H9 (cell line): ENCODE measurements around the gene ZHX3. TPM values are rescaled to one million over a fixed set of nuclear protein-coding genes. Genes with fewer than 3 reads are reported as not detected.
"Not testable (repeated sequence)": the region's sequence is repeated elsewhere in the genome, so short reads cannot be mapped to it uniquely, and the experiment has no call there.

Source experiments
- DNase-seq: peaks from one replicate; pipeline ENCODE4 v3.0.0-alpha.2; 2017
- H2AFZ ChIP-seq: one replicate; pipeline ENCODE4 v1.6.1; 2013; ENCODE audit warnings: mild to moderate bottlenecking, low read length, control low read depth, moderate library complexity
- H2AK5ac ChIP-seq: 2 replicates; pipeline ENCODE4 v1.6.1; 2013; ENCODE audit warnings: low read length, control low read depth, mixed read lengths; ENCODE audit not compliant: insufficient read length
- H2BK120ac ChIP-seq: one replicate; pipeline ENCODE4 v1.6.1; 2013; ENCODE audit warnings: low read depth, mild to moderate bottlenecking, low read length, control low read depth, inconsistent platforms; ENCODE audit not compliant: poor library complexity, severe bottlenecking
- H2BK12ac ChIP-seq: 2 replicates; pipeline ENCODE4 v1.6.1; 2013; ENCODE audit warnings: low read length, control low read depth, mixed read lengths, low read depth; ENCODE audit not compliant: insufficient read length
- H2BK15ac ChIP-seq: 2 replicates; pipeline ENCODE4 v1.6.1; 2013; ENCODE audit warnings: low read depth, low read length, control low read depth
- H2BK20ac ChIP-seq: one replicate; pipeline ENCODE4 v1.6.1; 2013; ENCODE audit warnings: low read depth, mild to moderate bottlenecking, low read length, control low read depth, inconsistent platforms; ENCODE audit not compliant: poor library complexity, severe bottlenecking
- H2BK5ac ChIP-seq: 2 replicates; pipeline ENCODE4 v1.6.1; 2013; ENCODE audit warnings: low read length, control low read depth, mixed read lengths; ENCODE audit not compliant: insufficient read length
- H3K14ac ChIP-seq: 2 replicates; pipeline ENCODE4 v1.6.1; 2013; ENCODE audit warnings: low read length, control low read depth; ENCODE audit not compliant: insufficient read depth
- H3K18ac ChIP-seq: 2 replicates; pipeline ENCODE4 v1.6.1; 2013; ENCODE audit warnings: low read depth, mild to moderate bottlenecking, mixed read lengths, low read length, control low read depth; ENCODE audit not compliant: insufficient read length
- H3K23ac ChIP-seq: 2 replicates; pipeline ENCODE4 v1.6.1; 2013; ENCODE audit warnings: low read length, control low read depth, mixed read lengths, low read depth; ENCODE audit not compliant: insufficient read length
- H3K23me2 ChIP-seq: 2 replicates; pipeline ENCODE4 v1.6.1; 2013; ENCODE audit warnings: low read depth, mild to moderate bottlenecking, mixed read lengths, low read length, control low read depth; ENCODE audit not compliant: insufficient read length, poor library complexity, severe bottlenecking
- H3K27ac ChIP-seq: 2 replicates; pipeline ENCODE4 v1.5.1; 2013; ENCODE audit warnings: low read length, control low read depth, mixed read lengths, low read depth; ENCODE audit not compliant: insufficient read length
- H3K27me3 ChIP-seq: 2 replicates; pipeline ENCODE4 v1.6.1; 2013; ENCODE audit warnings: low read length, control low read depth, inconsistent platforms; ENCODE audit not compliant: insufficient read depth
- H3K4ac ChIP-seq: 2 replicates; pipeline ENCODE4 v1.6.1; 2013; ENCODE audit warnings: low read depth, mild to moderate bottlenecking, control low read depth, inconsistent platforms, low read length, moderate library complexity
- H3K4me1 ChIP-seq: 2 replicates; pipeline ENCODE4 v1.6.1; 2013; ENCODE audit warnings: low read length, control low read depth, inconsistent platforms; ENCODE audit not compliant: insufficient read depth
- H3K4me2 ChIP-seq: 2 replicates; pipeline ENCODE4 v1.6.1; 2013; ENCODE audit warnings: low read length, control low read depth, mixed read lengths; ENCODE audit not compliant: insufficient read length, insufficient read depth
- H3K56ac ChIP-seq: 2 replicates; pipeline ENCODE4 v1.6.1; 2013; ENCODE audit warnings: low read depth, mild to moderate bottlenecking, mixed read lengths, low read length, control low read depth; ENCODE audit not compliant: insufficient read length
- H3K79me1 ChIP-seq: 2 replicates; pipeline ENCODE4 v1.6.1; 2013; ENCODE audit warnings: low read depth, mild to moderate bottlenecking, moderate library complexity, low read length, control low read depth, inconsistent platforms; ENCODE audit not compliant: insufficient read depth, poor library complexity, severe bottlenecking
- H3K79me2 ChIP-seq: 2 replicates; pipeline ENCODE4 v1.6.1; 2013; ENCODE audit warnings: low read length, control low read depth, inconsistent platforms; ENCODE audit not compliant: insufficient read depth
- H3K9ac ChIP-seq: 2 replicates; pipeline ENCODE4 v1.6.1; 2013; ENCODE audit warnings: low read length, control low read depth, mixed read lengths; ENCODE audit not compliant: insufficient read length; ENCODE audit errors: extremely low read depth
- H3K9me3 ChIP-seq: one replicate; pipeline ENCODE4 v1.6.1; 2013; ENCODE audit warnings: low read depth, low read length, inconsistent platforms; ENCODE audit not compliant: control insufficient read depth
- H3T11ph ChIP-seq: one replicate; pipeline ENCODE4 v1.6.1; 2013; ENCODE audit warnings: mild to moderate bottlenecking, low read length, control low read depth, inconsistent platforms
- H4K20me1 ChIP-seq: one replicate; pipeline ENCODE4 v1.6.1; 2013; ENCODE audit not compliant: control insufficient read depth, insufficient read length, insufficient read depth
- H4K5ac ChIP-seq: 2 replicates; pipeline ENCODE4 v1.6.1; 2013; ENCODE audit warnings: low read depth, mild to moderate bottlenecking, mixed read lengths, low read length, control low read depth; ENCODE audit not compliant: insufficient read length
- H4K8ac ChIP-seq: replicated peaks from 2 replicates; pipeline ENCODE4 v1.6.1; 2013; ENCODE audit warnings: low read length, control low read depth, mixed read lengths, low read depth; ENCODE audit not compliant: insufficient read length
- H4K91ac ChIP-seq: 2 replicates; pipeline ENCODE4 v1.6.1; 2013; ENCODE audit warnings: low read depth, mild to moderate bottlenecking, moderate library complexity, mixed read lengths, low read length, control low read depth; ENCODE audit not compliant: insufficient read length
- H3K27ac Mint-ChIP-seq, 3 experiments: 2 replicates in 2 of 3; 3 replicates in 1 of 3; pipeline ENCODE4 v1.8.0; 2020 to 2021; ENCODE audit warnings: mixed read lengths in 3 of 3, mild to moderate bottlenecking in 1 of 3, moderate library complexity in 1 of 3
- H3K27me3 Mint-ChIP-seq: 2 replicates; pipeline ENCODE4 v1.8.0; 2021; ENCODE audit warnings: low read depth, mild to moderate bottlenecking, moderate library complexity, mixed read lengths
- H3K36me3 Mint-ChIP-seq, 3 experiments: 2 replicates in 2 of 3; 3 replicates in 1 of 3; pipeline ENCODE4 v1.8.0; 2020 to 2021; ENCODE audit warnings: low read depth in 3 of 3, mixed read lengths in 3 of 3; ENCODE audit not compliant: insufficient read depth in 1 of 3
- H3K4me1 Mint-ChIP-seq, 2 experiments: 2 replicates each; pipeline ENCODE4 v1.8.0; 2020; ENCODE audit warnings: mixed read lengths in 2 of 2
- H3K4me3 Mint-ChIP-seq, 2 experiments: 2 replicates in 1 of 2; 3 replicates in 1 of 2; pipeline ENCODE4 v1.8.0; 2020 to 2021; ENCODE audit warnings: mild to moderate bottlenecking in 2 of 2, mixed read lengths in 2 of 2, moderate library complexity in 1 of 2
- H3K9me3 Mint-ChIP-seq, 2 experiments: 2 replicates in 1 of 2; 3 replicates in 1 of 2; pipeline ENCODE4 v1.8.0; 2020; ENCODE audit warnings: mild to moderate bottlenecking in 2 of 2, mixed read lengths in 2 of 2, moderate library complexity in 1 of 2
- WGBS: extraction: QIAGEN DNeasy Blood & Tissue Kit; methylation state at CpG from one replicate; pipeline ENCODE4 v1.1.7; 2013; ENCODE audit warnings: missing lambda C conversion rate, low lambda C conversion rate, mixed read lengths; ENCODE audit not compliant: insufficient read length; ENCODE audit errors: extremely low coverage; 5-methylcytosine and 5-hydroxymethylcytosine counted together
- total RNA-seq: library from RNA; stranded (reverse); gene quantifications from 2 replicates; pipeline ENCODE4 v1.2.1, GENCODE V29; 2021
- TF ChIP-seq, protein P1 (sequence below): fragments of 200-600 bp; sonication (generic); conservative IDR thresholded peaks from 3 replicates; pipeline ENCODE4 v1.8.0; 2021; ENCODE audit warnings: antibody characterized with exemption, mild to moderate bottlenecking

Gene ZHX3
- total RNA-seq, 1 experiment from 2014 or later: 4.4 TPM

DNA sequence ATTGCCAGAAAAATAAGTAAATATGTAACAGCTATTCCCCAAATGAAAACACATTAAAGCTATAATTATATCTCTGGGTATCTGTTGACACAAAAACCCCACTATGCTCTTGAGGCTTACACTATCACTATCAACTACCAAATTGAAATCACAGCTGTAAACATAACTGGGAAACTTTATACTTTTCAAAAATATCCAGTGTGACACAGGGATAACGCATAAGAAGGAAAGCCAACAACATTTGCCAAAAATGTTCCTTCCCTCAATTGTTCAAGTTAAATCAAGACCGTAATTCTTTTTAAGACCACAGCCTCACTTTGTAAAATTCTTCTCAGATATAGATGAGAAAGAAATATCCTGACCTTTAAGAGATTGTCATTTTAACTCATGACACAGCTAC is 3.1 kb downstream of the ZHX3 start:
- Mint-ChIP-seq H3K36me3 (no peaks in the 10 kb centered on the region), H3K27me3 (peaks cover 17% of the 10 kb centered on the region), H3K4me3 (no peak overlapping the region), H3K27ac (no peak overlapping the region), H3K4me1 (peaks cover 9 to 10% of the 10 kb centered on the region in 2 experiments), H3K9me3 (0 out of 5 replicates have a peak, but pooled peaks cover 2% of the 10 kb centered on the region in 2 experiments)
- Histone ChIP-seq H3K27ac (no peak overlapping the region), H3K56ac (no peak overlapping the region), H3K4me1 (peaks cover 2% of the 10 kb centered on the region; the same call in 1 of the 2 replicates), H3K4me2 (no peak overlapping the region), H3K9me3 (no peaks in the 10 kb centered on the region), H3K27me3 (no peaks in the 10 kb centered on the region), H2BK20ac (no peak overlapping the region), H2BK12ac (no peak overlapping the region), H4K5ac (no peak overlapping the region), H3K79me2 (no peaks in the 10 kb centered on the region), H3K18ac (no peak overlapping the region), H3K9ac (no peak overlapping the region), H4K20me1 (no peaks in the 10 kb centered on the region), H2BK5ac (no peak overlapping the region), H2AFZ (no peak overlapping the region), H3K23me2 (peaks cover 10% of the 10 kb centered on the region), H3K79me1 (no peaks in the 10 kb centered on the region), H3K4ac (no peak overlapping the region), H3K14ac (no peak overlapping the region), H2BK120ac (no peak overlapping the region), H4K91ac (no peak overlapping the region), H4K8ac (no peak overlapping the region), H3K23ac (no peak overlapping the region), H3T11ph (no peak overlapping the region), H2BK15ac (no peak overlapping the region), H2AK5ac (no peak overlapping the region)
- no peak for DNase-seq
- no CpG with 5 or more reads among the region's 2 CpGs for WGBS
- TF ChIP-seq, protein P1, sequence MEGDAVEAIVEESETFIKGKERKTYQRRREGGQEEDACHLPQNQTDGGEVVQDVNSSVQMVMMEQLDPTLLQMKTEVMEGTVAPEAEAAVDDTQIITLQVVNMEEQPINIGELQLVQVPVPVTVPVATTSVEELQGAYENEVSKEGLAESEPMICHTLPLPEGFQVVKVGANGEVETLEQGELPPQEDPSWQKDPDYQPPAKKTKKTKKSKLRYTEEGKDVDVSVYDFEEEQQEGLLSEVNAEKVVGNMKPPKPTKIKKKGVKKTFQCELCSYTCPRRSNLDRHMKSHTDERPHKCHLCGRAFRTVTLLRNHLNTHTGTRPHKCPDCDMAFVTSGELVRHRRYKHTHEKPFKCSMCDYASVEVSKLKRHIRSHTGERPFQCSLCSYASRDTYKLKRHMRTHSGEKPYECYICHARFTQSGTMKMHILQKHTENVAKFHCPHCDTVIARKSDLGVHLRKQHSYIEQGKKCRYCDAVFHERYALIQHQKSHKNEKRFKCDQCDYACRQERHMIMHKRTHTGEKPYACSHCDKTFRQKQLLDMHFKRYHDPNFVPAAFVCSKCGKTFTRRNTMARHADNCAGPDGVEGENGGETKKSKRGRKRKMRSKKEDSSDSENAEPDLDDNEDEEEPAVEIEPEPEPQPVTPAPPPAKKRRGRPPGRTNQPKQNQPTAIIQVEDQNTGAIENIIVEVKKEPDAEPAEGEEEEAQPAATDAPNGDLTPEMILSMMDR: no peak

DNA sequence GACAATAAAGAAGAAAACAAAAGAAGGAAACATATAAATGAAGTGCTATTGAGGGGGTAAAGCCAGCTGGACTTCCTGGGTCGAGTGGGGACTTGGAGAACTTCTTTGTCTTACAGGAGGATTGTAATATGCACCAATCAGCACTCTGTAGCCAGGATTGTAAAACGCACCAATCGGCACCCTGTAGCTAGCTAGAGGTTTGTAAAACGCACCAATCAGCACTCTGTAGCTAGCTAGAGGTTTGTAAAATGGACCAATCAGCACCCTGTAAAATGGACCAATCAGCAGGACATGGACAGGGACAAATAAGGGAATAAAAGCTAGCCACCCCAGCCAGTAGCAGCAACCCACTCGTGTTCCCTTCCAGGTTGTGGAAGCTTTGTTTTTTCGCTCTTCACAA is 5.5 kb downstream of the ZHX3 start:
- not testable (repeated sequence) for H4K91ac ChIP-seq, H3K4me3 Mint-ChIP-seq, H3K14ac ChIP-seq, H2AFZ ChIP-seq, H3K9ac ChIP-seq, H2BK5ac ChIP-seq, H3K27me3 ChIP-seq, H2BK20ac ChIP-seq, H3K79me2 ChIP-seq, H4K5ac ChIP-seq, H3K9me3 ChIP-seq, H3K23ac ChIP-seq, H3K27me3 Mint-ChIP-seq, H3K79me1 ChIP-seq, H3K18ac ChIP-seq, DNase-seq, H2BK120ac ChIP-seq, H3K56ac ChIP-seq, H4K8ac ChIP-seq, H2AK5ac ChIP-seq, H2BK15ac ChIP-seq, H3K36me3 Mint-ChIP-seq, H3K23me2 ChIP-seq, H3T11ph ChIP-seq, H3K4me2 ChIP-seq, H3K4me1 ChIP-seq, H3K4ac ChIP-seq, H3K27ac ChIP-seq, H2BK12ac ChIP-seq, H4K20me1 ChIP-seq, H3K9me3 Mint-ChIP-seq
- Mint-ChIP-seq H3K27ac (0 out of 7 replicates have a peak overlapping the region, but pooled peaks of 1 of the 3 experiments have one; percentile 25), H3K4me1 (peaks cover 20 to 26% of the 10 kb centered on the region in 2 experiments)
- no CpG with 5 or more reads among the region's 6 CpGs for WGBS
